SK-N-SH treated with all-trans-retinoic acid at 6 μM for 48 hours (cell line): ENCODE data around the gene SLC37A1.
"Not testable (repeated sequence)": the region's sequence is repeated elsewhere in the genome, so short reads cannot be mapped to it uniquely, and the experiment has no call there.

Experiments
- ATAC-seq: fragments of 200-7000 bp; cut with Tn5 transposase; 3 replicates; pipeline ENCODE4 v1.9.1; 2020; ENCODE audit warnings: mild to moderate bottlenecking, moderate library complexity
- BACH2 ChIP-seq: fragments of 250-450 bp; sonication (Bioruptor Pico); IDR thresholded peaks from 2 replicates; pipeline ENCODE4 v1.9.0; 2021; ENCODE audit warnings: mild to moderate bottlenecking, borderline replicate concordance
- CSDC2 ChIP-seq: fragments of 250-450 bp; sonication (Bioruptor Pico); IDR thresholded peaks from 2 replicates; pipeline ENCODE4 v1.5.0; 2020; ENCODE audit warnings: mild to moderate bottlenecking, moderate library complexity
- ESRRG ChIP-seq: fragments of 250-450 bp; sonication (Bioruptor Pico); IDR thresholded peaks from 2 replicates; pipeline ENCODE4 v1.6.1; 2021; ENCODE audit warnings: mild to moderate bottlenecking
- GLIS3 ChIP-seq: fragments of 250-450 bp; sonication (Bioruptor Pico); IDR thresholded peaks from 2 replicates; pipeline ENCODE4 v1.5.0; 2020; ENCODE audit warnings: mild to moderate bottlenecking, moderate library complexity
- ISL1 ChIP-seq: fragments of 250-450 bp; sonication (Bioruptor Pico); IDR thresholded peaks from 2 replicates; pipeline ENCODE4 v2.1.2; 2022; ENCODE audit warnings: mild to moderate bottlenecking, moderate library complexity
- OSR1 ChIP-seq: fragments of 250-450 bp; sonication (Bioruptor Pico); IDR thresholded peaks from 2 replicates; pipeline ENCODE4 v1.8.0; 2022; ENCODE audit warnings: moderate library complexity, mild to moderate bottlenecking, inconsistent platforms
- PPARA ChIP-seq: fragments of 250-450 bp; sonication (Bioruptor Pico); IDR thresholded peaks from 2 replicates; pipeline ENCODE4 v1.5.0; 2020; ENCODE audit warnings: mild to moderate bottlenecking, borderline replicate concordance
- RARB ChIP-seq: fragments of 250-450 bp; sonication (Bioruptor Pico); IDR thresholded peaks from 2 replicates; pipeline ENCODE4 v1.8.0; 2021; ENCODE audit warnings: mild to moderate bottlenecking, moderate library complexity
- TCF4 ChIP-seq: fragments of 250-450 bp; sonication (Bioruptor Pico); IDR thresholded peaks from 2 replicates; pipeline ENCODE4 v1.8.0; 2021; ENCODE audit warnings: mild to moderate bottlenecking, moderate library complexity, borderline replicate concordance
- ZC3H10 ChIP-seq: fragments of 250-450 bp; sonication (Bioruptor Pico); IDR thresholded peaks from 2 replicates; pipeline ENCODE4 v1.5.1; 2021; ENCODE audit warnings: mild to moderate bottlenecking, moderate library complexity
- ZFP3 ChIP-seq: fragments of 250-450 bp; sonication (Bioruptor Pico); IDR thresholded peaks from 2 replicates; pipeline ENCODE4 v1.5.0; 2020; ENCODE audit warnings: mild to moderate bottlenecking, moderate library complexity
- ZFP30 ChIP-seq: fragments of 450-650 bp; formaldehyde crosslinking; IDR thresholded peaks from 2 replicates; pipeline ENCODE4 v1.5.0; 2022; ENCODE audit warnings: mild to moderate bottlenecking, moderate library complexity
- ZNF565 ChIP-seq: fragments of 450-650 bp; formaldehyde crosslinking; conservative IDR thresholded peaks from 2 replicates; pipeline ENCODE4 v1.5.0; 2020; ENCODE audit warnings: low read depth, mild to moderate bottlenecking, moderate library complexity
- ZNF70 ChIP-seq: fragments of 450-650 bp; formaldehyde crosslinking; IDR thresholded peaks from 2 replicates; pipeline ENCODE4 v1.5.0; 2020; ENCODE audit warnings: mild to moderate bottlenecking, moderate library complexity
- TF ChIP-seq, protein P1 (sequence below): fragments of 250-450 bp; sonication (Bioruptor Pico); IDR thresholded peaks from 2 replicates; pipeline ENCODE4 v1.5.1; 2021; ENCODE audit warnings: mild to moderate bottlenecking, moderate library complexity
- TF ChIP-seq, protein P2 (sequence below): fragments of 250-450 bp; sonication (Bioruptor Pico); IDR thresholded peaks from 2 replicates; pipeline ENCODE4 v1.5.1; 2020; ENCODE audit warnings: low read depth, mild to moderate bottlenecking, moderate library complexity
- TF ChIP-seq, protein P3 (sequence below): fragments of 250-450 bp; sonication (Bioruptor Pico); IDR thresholded peaks from 2 replicates; pipeline ENCODE4 v1.5.0; 2020; ENCODE audit warnings: mild to moderate bottlenecking, moderate library complexity
- TF ChIP-seq, protein P4 (sequence below): fragments of 250-450 bp; sonication (Bioruptor Pico); IDR thresholded peaks from 2 replicates; pipeline ENCODE4 v1.8.0; 2020; ENCODE audit warnings: mild to moderate bottlenecking, moderate library complexity, borderline replicate concordance
- TF ChIP-seq, protein P5 (sequence below): fragments of 250-450 bp; sonication (Bioruptor Pico); IDR thresholded peaks from 2 replicates; pipeline ENCODE4 v1.8.0; 2021; ENCODE audit warnings: low read depth, mild to moderate bottlenecking, moderate library complexity, borderline replicate concordance

Gene SLC37A1

DNA sequence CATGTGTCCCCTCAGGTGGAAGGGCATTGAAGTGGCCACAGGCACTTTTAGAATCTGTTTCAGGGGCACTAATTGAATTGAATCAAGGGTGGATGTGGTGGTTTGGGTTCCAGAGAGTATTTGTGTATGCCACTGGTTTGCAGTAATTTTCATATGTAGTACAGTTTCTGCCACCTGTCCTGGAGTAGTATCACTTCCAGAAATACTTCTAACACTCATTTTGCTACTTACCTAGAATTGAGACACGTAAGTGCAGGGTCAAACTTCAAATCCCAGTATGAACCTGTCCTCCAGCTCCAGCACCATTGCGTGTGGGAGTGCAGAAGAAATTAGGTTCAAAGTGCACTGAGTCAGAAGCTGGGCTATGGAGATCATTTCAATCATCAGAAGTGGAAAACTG is 44.4 kb upstream of the SLC37A1 start (continued):
- TF ChIP-seq, protein P1, sequence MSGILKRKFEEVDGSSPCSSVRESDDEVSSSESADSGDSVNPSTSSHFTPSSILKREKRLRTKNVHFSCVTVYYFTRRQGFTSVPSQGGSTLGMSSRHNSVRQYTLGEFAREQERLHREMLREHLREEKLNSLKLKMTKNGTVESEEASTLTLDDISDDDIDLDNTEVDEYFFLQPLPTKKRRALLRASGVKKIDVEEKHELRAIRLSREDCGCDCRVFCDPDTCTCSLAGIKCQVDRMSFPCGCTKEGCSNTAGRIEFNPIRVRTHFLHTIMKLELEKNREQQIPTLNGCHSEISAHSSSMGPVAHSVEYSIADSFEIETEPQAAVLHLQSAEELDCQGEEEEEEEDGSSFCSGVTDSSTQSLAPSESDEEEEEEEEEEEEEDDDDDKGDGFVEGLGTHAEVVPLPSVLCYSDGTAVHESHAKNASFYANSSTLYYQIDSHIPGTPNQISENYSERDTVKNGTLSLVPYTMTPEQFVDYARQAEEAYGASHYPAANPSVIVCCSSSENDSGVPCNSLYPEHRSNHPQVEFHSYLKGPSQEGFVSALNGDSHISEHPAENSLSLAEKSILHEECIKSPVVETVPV (CRISPR knock-in tag): no peak
- TF ChIP-seq ZNF70 (CRISPR knock-in tag): no peak
- no peak for TF ChIP-seq ZC3H10 (CRISPR knock-in tag)
- TF ChIP-seq PPARA: no peak

DNA sequence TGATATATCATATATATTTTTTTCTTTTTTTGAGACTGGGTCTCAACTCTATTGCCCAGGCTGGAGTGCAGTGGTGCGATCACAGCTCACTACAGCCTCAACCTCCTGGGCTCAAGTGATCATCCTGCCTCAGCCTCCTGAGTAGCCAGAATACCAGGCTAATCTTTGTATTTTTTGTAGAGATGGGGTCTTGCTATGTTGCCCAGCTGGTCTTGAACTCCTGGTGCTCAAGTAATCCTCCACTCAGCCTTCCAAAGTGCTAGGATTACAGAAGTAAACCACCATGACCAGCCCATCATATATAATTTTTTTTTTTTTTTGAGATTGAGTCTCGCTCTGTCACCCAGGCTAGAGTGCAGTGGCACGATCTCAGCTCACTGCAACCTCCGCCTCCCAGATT is 43.9 kb upstream of the SLC37A1 start:
- ATAC-seq: not testable (repeated sequence)

DNA sequence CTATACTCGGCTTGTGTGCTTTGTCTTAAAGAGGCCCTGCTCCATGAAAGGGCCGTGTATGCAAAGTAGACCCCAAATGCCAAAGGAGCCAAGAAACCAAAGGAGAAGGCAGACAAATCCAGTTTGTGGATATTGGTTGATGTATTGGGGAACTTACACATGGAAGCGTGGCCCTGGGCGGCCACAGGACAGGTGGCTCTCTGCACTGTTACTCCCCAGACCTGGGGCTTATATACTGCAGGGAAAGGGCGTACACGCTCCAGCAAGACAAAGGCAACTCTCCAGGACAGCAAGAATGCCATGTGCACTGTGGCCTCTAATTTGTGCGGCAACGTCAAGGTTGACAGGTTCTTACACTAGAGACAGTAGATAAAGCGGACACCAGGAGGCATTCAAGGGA is 42.4 kb upstream of the SLC37A1 start:
- ATAC-seq: no peak
- TF ChIP-seq, protein P2, sequence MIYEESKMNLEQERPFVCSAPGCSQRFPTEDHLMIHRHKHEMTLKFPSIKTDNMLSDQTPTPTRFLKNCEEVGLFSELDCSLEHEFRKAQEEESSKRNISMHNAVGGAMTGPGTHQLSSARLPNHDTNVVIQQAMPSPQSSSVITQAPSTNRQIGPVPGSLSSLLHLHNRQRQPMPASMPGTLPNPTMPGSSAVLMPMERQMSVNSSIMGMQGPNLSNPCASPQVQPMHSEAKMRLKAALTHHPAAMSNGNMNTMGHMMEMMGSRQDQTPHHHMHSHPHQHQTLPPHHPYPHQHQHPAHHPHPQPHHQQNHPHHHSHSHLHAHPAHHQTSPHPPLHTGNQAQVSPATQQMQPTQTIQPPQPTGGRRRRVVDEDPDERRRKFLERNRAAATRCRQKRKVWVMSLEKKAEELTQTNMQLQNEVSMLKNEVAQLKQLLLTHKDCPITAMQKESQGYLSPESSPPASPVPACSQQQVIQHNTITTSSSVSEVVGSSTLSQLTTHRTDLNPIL (CRISPR knock-in tag): no peak
- no peak for TF ChIP-seq PPARA
- no peak for TF ChIP-seq ESRRG
- no peak for TF ChIP-seq ZC3H10 (CRISPR knock-in tag)
- TF ChIP-seq GLIS3 (CRISPR knock-in tag): no peak
- TF ChIP-seq, all 23 proteins: peak for 0

DNA sequence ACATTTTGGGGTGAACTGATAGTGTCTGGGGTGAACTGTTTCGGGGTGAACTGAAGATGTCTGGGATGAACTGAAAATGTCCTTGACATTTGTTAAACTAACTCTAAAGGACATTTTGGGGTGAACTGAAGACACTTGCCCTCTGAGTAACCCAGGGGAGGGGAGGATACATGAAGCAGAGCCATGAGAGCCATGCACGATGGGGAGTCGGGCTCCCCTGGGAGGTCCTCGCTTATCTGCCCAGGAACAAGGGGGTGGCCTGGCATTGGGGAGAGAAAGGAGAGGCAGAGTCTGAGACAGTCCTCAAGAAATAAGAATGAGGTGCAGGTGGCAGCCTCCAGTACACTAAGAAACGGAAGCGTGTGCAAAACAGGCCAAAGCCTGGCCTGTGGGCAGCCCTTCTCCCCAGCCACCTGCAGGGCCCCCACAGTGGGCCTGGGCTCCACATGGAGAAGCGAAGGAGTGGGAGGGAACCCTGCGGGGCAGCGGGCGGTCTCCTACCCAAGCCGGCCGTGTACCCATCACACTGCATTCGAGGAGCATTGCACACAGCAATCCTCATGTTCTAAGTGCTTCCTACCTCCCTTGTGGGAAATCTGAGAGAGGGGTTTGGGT is 41.8 kb upstream of the SLC37A1 start:
- no peak for ATAC-seq
- no peak for TF ChIP-seq TCF4 (CRISPR knock-in tag)
- TF ChIP-seq, protein P3, sequence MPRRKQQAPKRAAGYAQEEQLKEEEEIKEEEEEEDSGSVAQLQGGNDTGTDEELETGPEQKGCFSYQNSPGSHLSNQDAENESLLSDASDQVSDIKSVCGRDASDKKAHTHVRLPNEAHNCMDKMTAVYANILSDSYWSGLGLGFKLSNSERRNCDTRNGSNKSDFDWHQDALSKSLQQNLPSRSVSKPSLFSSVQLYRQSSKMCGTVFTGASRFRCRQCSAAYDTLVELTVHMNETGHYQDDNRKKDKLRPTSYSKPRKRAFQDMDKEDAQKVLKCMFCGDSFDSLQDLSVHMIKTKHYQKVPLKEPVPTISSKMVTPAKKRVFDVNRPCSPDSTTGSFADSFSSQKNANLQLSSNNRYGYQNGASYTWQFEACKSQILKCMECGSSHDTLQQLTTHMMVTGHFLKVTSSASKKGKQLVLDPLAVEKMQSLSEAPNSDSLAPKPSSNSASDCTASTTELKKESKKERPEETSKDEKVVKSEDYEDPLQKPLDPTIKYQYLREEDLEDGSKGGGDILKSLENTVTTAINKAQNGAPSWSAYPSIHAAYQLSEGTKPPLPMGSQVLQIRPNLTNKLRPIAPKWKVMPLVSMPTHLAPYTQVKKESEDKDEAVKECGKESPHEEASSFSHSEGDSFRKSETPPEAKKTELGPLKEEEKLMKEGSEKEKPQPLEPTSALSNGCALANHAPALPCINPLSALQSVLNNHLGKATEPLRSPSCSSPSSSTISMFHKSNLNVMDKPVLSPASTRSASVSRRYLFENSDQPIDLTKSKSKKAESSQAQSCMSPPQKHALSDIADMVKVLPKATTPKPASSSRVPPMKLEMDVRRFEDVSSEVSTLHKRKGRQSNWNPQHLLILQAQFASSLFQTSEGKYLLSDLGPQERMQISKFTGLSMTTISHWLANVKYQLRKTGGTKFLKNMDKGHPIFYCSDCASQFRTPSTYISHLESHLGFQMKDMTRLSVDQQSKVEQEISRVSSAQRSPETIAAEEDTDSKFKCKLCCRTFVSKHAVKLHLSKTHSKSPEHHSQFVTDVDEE (CRISPR knock-in tag): no peak
- no peak for TF ChIP-seq BACH2 (CRISPR knock-in tag)
- TF ChIP-seq GLIS3 (CRISPR knock-in tag): no peak
- no peak for TF ChIP-seq OSR1 (CRISPR knock-in tag)
- TF ChIP-seq CSDC2 (CRISPR knock-in tag): no peak
- TF ChIP-seq PPARA: no peak
- TF ChIP-seq RARB (CRISPR knock-in tag): no peak
- TF ChIP-seq ZFP30 (CRISPR knock-in tag): no peak
- no peak for TF ChIP-seq ZNF565 (CRISPR knock-in tag)
- TF ChIP-seq ISL1: no peak
- TF ChIP-seq, protein P4, sequence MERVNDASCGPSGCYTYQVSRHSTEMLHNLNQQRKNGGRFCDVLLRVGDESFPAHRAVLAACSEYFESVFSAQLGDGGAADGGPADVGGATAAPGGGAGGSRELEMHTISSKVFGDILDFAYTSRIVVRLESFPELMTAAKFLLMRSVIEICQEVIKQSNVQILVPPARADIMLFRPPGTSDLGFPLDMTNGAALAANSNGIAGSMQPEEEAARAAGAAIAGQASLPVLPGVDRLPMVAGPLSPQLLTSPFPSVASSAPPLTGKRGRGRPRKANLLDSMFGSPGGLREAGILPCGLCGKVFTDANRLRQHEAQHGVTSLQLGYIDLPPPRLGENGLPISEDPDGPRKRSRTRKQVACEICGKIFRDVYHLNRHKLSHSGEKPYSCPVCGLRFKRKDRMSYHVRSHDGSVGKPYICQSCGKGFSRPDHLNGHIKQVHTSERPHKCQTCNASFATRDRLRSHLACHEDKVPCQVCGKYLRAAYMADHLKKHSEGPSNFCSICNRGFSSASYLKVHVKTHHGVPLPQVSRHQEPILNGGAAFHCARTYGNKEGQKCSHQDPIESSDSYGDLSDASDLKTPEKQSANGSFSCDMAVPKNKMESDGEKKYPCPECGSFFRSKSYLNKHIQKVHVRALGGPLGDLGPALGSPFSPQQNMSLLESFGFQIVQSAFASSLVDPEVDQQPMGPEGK (CRISPR knock-in tag): no peak
- TF ChIP-seq, protein P1 (CRISPR knock-in tag): no peak
- no peak for TF ChIP-seq ZNF70 (CRISPR knock-in tag)
- TF ChIP-seq, protein P5, sequence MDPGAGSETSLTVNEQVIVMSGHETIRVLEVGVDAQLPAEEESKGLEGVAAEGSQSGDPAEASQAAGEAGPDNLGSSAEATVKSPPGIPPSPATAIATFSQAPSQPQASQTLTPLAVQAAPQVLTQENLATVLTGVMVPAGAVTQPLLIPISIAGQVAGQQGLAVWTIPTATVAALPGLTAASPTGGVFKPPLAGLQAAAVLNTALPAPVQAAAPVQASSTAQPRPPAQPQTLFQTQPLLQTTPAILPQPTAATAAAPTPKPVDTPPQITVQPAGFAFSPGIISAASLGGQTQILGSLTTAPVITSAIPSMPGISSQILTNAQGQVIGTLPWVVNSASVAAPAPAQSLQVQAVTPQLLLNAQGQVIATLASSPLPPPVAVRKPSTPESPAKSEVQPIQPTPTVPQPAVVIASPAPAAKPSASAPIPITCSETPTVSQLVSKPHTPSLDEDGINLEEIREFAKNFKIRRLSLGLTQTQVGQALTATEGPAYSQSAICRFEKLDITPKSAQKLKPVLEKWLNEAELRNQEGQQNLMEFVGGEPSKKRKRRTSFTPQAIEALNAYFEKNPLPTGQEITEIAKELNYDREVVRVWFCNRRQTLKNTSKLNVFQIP (CRISPR knock-in tag): no peak
- TF ChIP-seq, protein P2 (CRISPR knock-in tag): no peak
- TF ChIP-seq ZFP3 (CRISPR knock-in tag): no peak
- no peak for TF ChIP-seq ZC3H10 (CRISPR knock-in tag)
